Ishikawa (cell line): Measurements from ENCODE around the gene ZNF219.

Experiments used
- CEBPB ChIP-seq: IDR thresholded peaks from 2 replicates; pipeline ENCODE4 v1.6.1; 2012
- CREB1 ChIP-seq: IDR thresholded peaks from 2 replicates; pipeline ENCODE4 v1.6.1; 2012; ENCODE audit warnings: low read depth
- EGR1 ChIP-seq: IDR thresholded peaks from 2 replicates; pipeline ENCODE4 v1.6.1; 2012
- EP300 ChIP-seq: IDR thresholded peaks from 2 replicates; pipeline ENCODE4 v1.6.1; 2012; ENCODE audit warnings: borderline replicate concordance
- FOXM1 ChIP-seq: IDR thresholded peaks from 2 replicates; pipeline ENCODE4 v1.6.1; 2012; ENCODE audit warnings: low read depth, borderline replicate concordance
- MAX ChIP-seq: IDR thresholded peaks from 2 replicates; pipeline ENCODE4 v1.6.1; 2012
- NFIC ChIP-seq: IDR thresholded peaks from 2 replicates; pipeline ENCODE4 v1.6.1; 2012
- RAD21 ChIP-seq: IDR thresholded peaks from 2 replicates; pipeline ENCODE4 v1.6.1; 2012; ENCODE audit warnings: low read depth
- REST ChIP-seq: IDR thresholded peaks from 2 replicates; pipeline ENCODE4 v1.6.1; 2012; ENCODE audit warnings: low read depth, mild to moderate bottlenecking
- TAF1 ChIP-seq: IDR thresholded peaks from 2 replicates; pipeline ENCODE4 v1.6.1; 2012; ENCODE audit warnings: low read depth, mild to moderate bottlenecking
- TCF12 ChIP-seq: IDR thresholded peaks from 2 replicates; pipeline ENCODE4 v1.6.1; 2012; ENCODE audit warnings: low read depth
- TEAD4 ChIP-seq: IDR thresholded peaks from 2 replicates; pipeline ENCODE4 v1.6.1; 2012
- USF1 ChIP-seq: IDR thresholded peaks from 2 replicates; pipeline ENCODE4 v1.6.1; 2012
- YY1 ChIP-seq: IDR thresholded peaks from 2 replicates; pipeline ENCODE4 v1.6.1; 2012; ENCODE audit warnings: low read depth
- ZBTB7A ChIP-seq: IDR thresholded peaks from 2 replicates; pipeline ENCODE4 v1.6.1; 2012; ENCODE audit warnings: low read depth

Gene ZNF219

GRCh38 chr14:21084998-21085853 lies 13.2 kb downstream of the ZNF219 start:
- TF ChIP-seq EGR1 (no peak), ZBTB7A (no peak)

GRCh38 chr14:21084396-21084795 lies 14.1 kb downstream of the ZNF219 start:
- TF ChIP-seq TAF1, result no peak
- TF ChIP-seq EGR1, result no peak

GRCh38 chr14:21083565-21084325 lies 14.7 kb downstream of the ZNF219 start:
- TF ChIP-seq TCF12 (no peak), MAX (no peak), EP300 (no peak), YY1 (no peak), CEBPB (no peak), TAF1 (no peak), TEAD4 (no peak), RAD21 (no peak), FOXM1 (no peak), NFIC (no peak), EGR1 (no peak)

GRCh38 chr14:21081521-21082142 lies 16.8 kb downstream of the ZNF219 start:
- TF ChIP-seq YY1 (no peak), NFIC (no peak), REST (no peak), RAD21 (no peak), ZBTB7A (no peak), MAX (no peak), FOXM1 (no peak), TEAD4 (no peak), EP300 (no peak), TCF12 (no peak), CREB1 (no peak)

- TF ChIP-seq FOXM1 (no peak), RAD21 (no peak), YY1 (no peak), EP300 (no peak), TAF1 (no peak), CEBPB (no peak), TEAD4 (no peak), NFIC (no peak), TCF12 (no peak)
Measured at GRCh38 chr14:21078726-21079125, 19.7 kb downstream of the ZNF219 start.

- no peak for TF ChIP-seq CEBPB
- no peak for TF ChIP-seq ZBTB7A
- no peak for TF ChIP-seq REST
- no peak for TF ChIP-seq EP300
- no peak for TF ChIP-seq TAF1
- TF ChIP-seq USF1, result no peak
- no peak for TF ChIP-seq TCF12
- no peak for TF ChIP-seq YY1
- TF ChIP-seq FOXM1, result no peak
- no peak for TF ChIP-seq CREB1
- no peak for TF ChIP-seq EGR1
- no peak for TF ChIP-seq TEAD4
- no peak for TF ChIP-seq RAD21
- TF ChIP-seq NFIC, result no peak
- no peak for TF ChIP-seq MAX
Measured at GRCh38 chr14:21078287-21078686, 20.2 kb downstream of the ZNF219 start.
